T-helper 2 cell treated with Interferon-gamma antibody and Interleukin-4, amounts not matched to agents 100 ng/mL and 5 ng/mL, for 36 hours (primary cell): ENCODE measurements around the gene NDUFAF2. TPM values are rescaled to one million over a fixed set of nuclear protein-coding genes. Genes with fewer than 3 reads are reported as not detected.
"Not testable (repeated sequence)": the region's sequence is repeated elsewhere in the genome, so short reads cannot be mapped to it uniquely, and the experiment has no call there.

ENCODE experiments used
- intact Hi-C: fragments of 100-400 bp; cut with micrococcal nuclease; formaldehyde crosslinking; loops from one replicate; pipeline ENCODE4 v1.15.1; 2023
- total RNA-seq: library from RNA; stranded (reverse); gene quantifications from 2 replicates; pipeline ENCODE4 v1.2.3, GENCODE V29; 2022

The NDUFAF2 gene
- total RNA-seq, 1 donor from 2014 or later: 18.3 TPM

GRCh38 chr5:61044545-61044944 lies 99.5 kb downstream of the NDUFAF2 start:
- intact Hi-C loops: loop anchor here (2.0 kb wide), 1 partner anchor 236 kb away; no protein-coding TSS in a partner anchor

GRCh38 chr5:61047346-61047745 lies 102.3 kb downstream of the NDUFAF2 start:
- intact Hi-C loops: no loop called here

- intact Hi-C loops: no loop called here
Observed at GRCh38 chr5:61048534-61048933, 103.5 kb downstream of the NDUFAF2 start.

GRCh38 chr5:61050292-61050691 lies 105.3 kb downstream of the NDUFAF2 start:
- intact Hi-C loops: no loop called here

GRCh38 chr5:61051267-61051666 lies 106.3 kb downstream of the NDUFAF2 start:
- intact Hi-C loops: no loop called here

GRCh38 chr5:61052882-61053281 lies 107.9 kb downstream of the NDUFAF2 start:
- intact Hi-C loops: no loop called here

GRCh38 chr5:61053937-61054336 lies 108.9 kb downstream of the NDUFAF2 start:
- intact Hi-C loops: no loop called here

- intact Hi-C loops: loop anchor here (1.0 kb wide), 1 partner anchor 603 kb away; no protein-coding TSS in a partner anchor
Observed at GRCh38 chr5:61055434-61056006, 110.5 kb downstream of the NDUFAF2 start.

- intact Hi-C loops: no loop called here
Observed at GRCh38 chr5:61059499-61059898, 114.5 kb downstream of the NDUFAF2 start.

GRCh38 chr5:61069150-61069549 lies 124.1 kb downstream of the NDUFAF2 start:
- intact Hi-C loops: no loop called here

- intact Hi-C loops: no loop called here
Observed at GRCh38 chr5:61071526-61071925, 126.5 kb downstream of the NDUFAF2 start.

- intact Hi-C loops: no loop called here
Observed at GRCh38 chr5:61076626-61077025, 131.6 kb downstream of the NDUFAF2 start.

GRCh38 chr5:61081741-61082140 lies 136.7 kb downstream of the NDUFAF2 start:
- intact Hi-C loops: no loop called here

GRCh38 chr5:61082516-61083280 lies 137.7 kb downstream of the NDUFAF2 start:
- intact Hi-C loops: no loop called here

GRCh38 chr5:61084658-61085057 lies 139.7 kb downstream of the NDUFAF2 start:
- intact Hi-C loops: no loop called here

- intact Hi-C loops: no loop called here
Observed at GRCh38 chr5:61085885-61086284, 140.9 kb downstream of the NDUFAF2 start.

GRCh38 chr5:61087921-61088320 lies 142.9 kb downstream of the NDUFAF2 start:
- intact Hi-C loops: no loop called here

GRCh38 chr5:61089351-61089750 lies 144.3 kb downstream of the NDUFAF2 start:
- intact Hi-C loops: no loop called here

- intact Hi-C loops: not testable (repeated sequence)
Observed at GRCh38 chr5:61093046-61093771, 148.2 kb downstream of the NDUFAF2 start.

- intact Hi-C loops: no loop called here
Observed at GRCh38 chr5:61097465-61097864, 152.5 kb downstream of the NDUFAF2 start.

GRCh38 chr5:61098251-61098995 lies 153.4 kb downstream of the NDUFAF2 start:
- intact Hi-C loops: no loop called here

- intact Hi-C loops: no loop called here
Observed at GRCh38 chr5:61100437-61100836, 155.4 kb downstream of the NDUFAF2 start.
